Testis (tissue), 3 donors: ENCODE results near the gene ICAM4. TPM values are rescaled to one million over a fixed set of nuclear protein-coding genes. Genes with fewer than 3 reads are reported as not detected.

Experiments used
- DNase-seq: peaks from one replicate; pipeline ENCODE4 v3.0.0-alpha.2; 2019
- H3K27ac ChIP-seq, 2 donors: fragments of 200-600 bp; sonication (generic); one replicate each; pipeline ENCODE4 v1.5.1; 2019
- H3K27me3 ChIP-seq: fragments of 200-600 bp; sonication (generic); one replicate; pipeline ENCODE4 v1.5.1; 2019
- H3K36me3 ChIP-seq: fragments of 200-600 bp; sonication (generic); one replicate; pipeline ENCODE4 v1.5.1; 2017; ENCODE audit warnings: low read depth; ENCODE audit errors: missing control alignments
- H3K4me1 ChIP-seq: fragments of 200-600 bp; sonication (generic); one replicate; pipeline ENCODE4 v1.5.1; 2019
- H3K4me3 ChIP-seq, 2 donors: fragments of 200-600 bp; sonication (generic); one replicate each; pipeline ENCODE4 v1.5.1; 2017 to 2019
- H3K9me3 ChIP-seq: fragments of 200-600 bp; sonication (generic); one replicate; pipeline ENCODE4 v1.5.1; 2017
- POLR2A ChIP-seq: fragments of 450-650 bp; IDR thresholded peaks from one replicate; pipeline ENCODE4 v1.6.1; 2017; ENCODE audit warnings: antibody characterized with exemption, mild to moderate bottlenecking, moderate library complexity
- WGBS, 2 donors: methylation state at CpG; one replicate each; pipeline ENCODE4 v1.1.5; 2018; 5-methylcytosine and 5-hydroxymethylcytosine counted together
- intact Hi-C: fragments of 100-400 bp; cut with DNase I; formaldehyde crosslinking; loops from one replicate; pipeline ENCODE4 v1.15.1; 2023; ENCODE audit warnings: low total_unique reads
- polyA plus RNA-seq: library from polyadenylated mRNA; stranded (reverse); fragments of 350-450 nt; fragmentation: Illumina TruSeq; extraction: RNeasy Lipid Tissue Mini Kit (QIAGEN cat#74804); gene quantifications from one replicate; pipeline ENCODE4 v1.2.3, GENCODE V29; 2014; ENCODE audit warnings: low read depth, low replicate concordance; ENCODE audit not compliant: insufficient read depth
- total RNA-seq, 2 donors: library from RNA; depleted of rRNA; stranded (reverse); fragments of >200 nt; gene quantifications; one replicate each; pipeline ENCODE4 v1.2.3, GENCODE V29; 2016
- TF ChIP-seq, protein P1 (sequence below), 3 experiments: fragments of 450-650 bp in 2 of 3; fragments of 200-600 bp in 1 of 3; sonication (generic) in 1 of 3; IDR thresholded peaks; one replicate each; pipeline ENCODE4 v1.5.1; 2016 to 2019; ENCODE audit warnings: antibody characterized with exemption in 3 of 3, mild to moderate bottlenecking in 2 of 3, moderate library complexity in 1 of 3

Gene ICAM4
- total and polyA plus RNA-seq, 3 donors from 2014 or later: 0.25 to 0.47 (median 0.28) TPM

GRCh38 chr19:10309423-10309822 is 22.7 kb downstream of the ICAM4 start, which contains the start of gene ZGLP1:
Gene ZGLP1 (minus strand): TSS chr19:10309815.
- no peaks in the 10 kb centered on the region for H3K36me3 ChIP-seq

DNA sequence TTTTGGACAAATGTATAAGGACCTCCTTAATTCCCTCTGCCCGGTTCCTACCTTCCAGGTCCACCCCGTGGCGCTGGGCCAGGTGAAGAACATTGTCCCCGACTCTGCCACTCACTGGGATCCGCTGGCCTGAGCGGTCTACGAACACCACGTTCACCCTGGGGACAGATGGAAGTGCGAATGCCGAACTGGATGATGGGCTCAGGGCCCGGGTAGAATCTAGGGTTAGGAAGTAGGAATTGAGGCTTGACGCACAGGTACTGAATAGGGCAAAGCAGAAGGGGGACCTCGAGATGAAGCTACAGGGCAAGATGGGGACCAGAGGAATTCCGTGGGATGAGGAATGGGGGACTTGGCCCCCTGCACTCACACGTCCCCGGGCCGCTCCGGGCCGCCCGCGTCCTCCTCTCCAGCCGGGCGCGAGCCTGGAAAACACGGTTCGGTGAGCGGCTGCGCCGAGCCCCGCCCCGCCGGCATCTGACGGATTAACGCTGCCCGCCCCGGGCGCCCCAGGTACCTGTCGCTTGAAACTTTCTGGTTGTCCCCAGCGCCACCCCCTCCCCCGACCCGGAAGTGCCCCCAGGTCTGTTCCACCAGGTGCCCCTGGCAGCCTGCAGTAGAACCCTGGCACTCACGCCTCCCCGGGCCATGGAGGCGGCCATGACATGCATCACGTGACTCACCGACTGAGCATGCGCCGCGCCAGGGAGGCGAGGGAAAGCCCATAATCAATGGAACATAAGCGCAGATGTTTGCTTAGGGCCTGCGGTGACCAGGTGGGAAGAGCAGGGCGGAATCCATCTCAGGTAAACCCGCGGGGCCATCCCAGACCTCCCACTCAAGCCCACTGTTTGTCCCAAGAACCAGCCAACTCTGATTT is 28.8 kb downstream of the ICAM4 start, which contains the start of gene FDX2:
Gene FDX2 (minus strand): TSS at position 681 of the 880 bp plus-strand sequence. CDS start 19 bp downstream, at position 662.
- H3K27me3 ChIP-seq: no peaks in the 10 kb centered on the region
- no peak for TF ChIP-seq POLR2A
- TF ChIP-seq, protein P1, sequence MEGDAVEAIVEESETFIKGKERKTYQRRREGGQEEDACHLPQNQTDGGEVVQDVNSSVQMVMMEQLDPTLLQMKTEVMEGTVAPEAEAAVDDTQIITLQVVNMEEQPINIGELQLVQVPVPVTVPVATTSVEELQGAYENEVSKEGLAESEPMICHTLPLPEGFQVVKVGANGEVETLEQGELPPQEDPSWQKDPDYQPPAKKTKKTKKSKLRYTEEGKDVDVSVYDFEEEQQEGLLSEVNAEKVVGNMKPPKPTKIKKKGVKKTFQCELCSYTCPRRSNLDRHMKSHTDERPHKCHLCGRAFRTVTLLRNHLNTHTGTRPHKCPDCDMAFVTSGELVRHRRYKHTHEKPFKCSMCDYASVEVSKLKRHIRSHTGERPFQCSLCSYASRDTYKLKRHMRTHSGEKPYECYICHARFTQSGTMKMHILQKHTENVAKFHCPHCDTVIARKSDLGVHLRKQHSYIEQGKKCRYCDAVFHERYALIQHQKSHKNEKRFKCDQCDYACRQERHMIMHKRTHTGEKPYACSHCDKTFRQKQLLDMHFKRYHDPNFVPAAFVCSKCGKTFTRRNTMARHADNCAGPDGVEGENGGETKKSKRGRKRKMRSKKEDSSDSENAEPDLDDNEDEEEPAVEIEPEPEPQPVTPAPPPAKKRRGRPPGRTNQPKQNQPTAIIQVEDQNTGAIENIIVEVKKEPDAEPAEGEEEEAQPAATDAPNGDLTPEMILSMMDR (IDR thresholded peaks at IDR 0.05): peak in 1 of 3 experiments; percentile 16
- peak within 1 kb of the TSS; percentile 70 to 76 for H3K27ac ChIP-seq
- no peaks in the 10 kb centered on the region for H3K9me3 ChIP-seq
- peaks cover 14% of the 10 kb centered on the region for H3K4me1 ChIP-seq
- peak; percentile 92 for DNase-seq
- H3K36me3 ChIP-seq: no peaks in the 10 kb centered on the region
- WGBS, 2 donors: 1% methylated on average over 41 to 55 of the region's 55 CpGs
- H3K4me3 ChIP-seq: peak within 1 kb of the TSS; percentile 71 to 96
- intact Hi-C loops: loop anchor here (5.0 kb wide), 1 partner anchor 43 kb away; the partner anchor contains the start of gene ICAM1

More at GRCh38 chr19:10309423-10309822, 22.7 kb downstream of the ICAM4 start, which contains the start of gene ZGLP1:
- peak within 1 kb of the TSS; percentile 1 to 48 for H3K4me3 ChIP-seq
- H3K27me3 ChIP-seq: no peaks in the 10 kb centered on the region
- H3K27ac ChIP-seq: no peak within 1 kb of the TSS
- H3K9me3 ChIP-seq: no peaks in the 10 kb centered on the region
- WGBS, 2 donors: 65 to 81% methylated on average over 12 to 24 of the region's 24 CpGs
- no peak for DNase-seq
- H3K4me1 ChIP-seq: no peaks in the 10 kb centered on the region
- intact Hi-C loops: no loop called here
- no peak for TF ChIP-seq POLR2A
- TF ChIP-seq, protein P1 (IDR thresholded peaks at IDR 0.05): no peak

DNA sequence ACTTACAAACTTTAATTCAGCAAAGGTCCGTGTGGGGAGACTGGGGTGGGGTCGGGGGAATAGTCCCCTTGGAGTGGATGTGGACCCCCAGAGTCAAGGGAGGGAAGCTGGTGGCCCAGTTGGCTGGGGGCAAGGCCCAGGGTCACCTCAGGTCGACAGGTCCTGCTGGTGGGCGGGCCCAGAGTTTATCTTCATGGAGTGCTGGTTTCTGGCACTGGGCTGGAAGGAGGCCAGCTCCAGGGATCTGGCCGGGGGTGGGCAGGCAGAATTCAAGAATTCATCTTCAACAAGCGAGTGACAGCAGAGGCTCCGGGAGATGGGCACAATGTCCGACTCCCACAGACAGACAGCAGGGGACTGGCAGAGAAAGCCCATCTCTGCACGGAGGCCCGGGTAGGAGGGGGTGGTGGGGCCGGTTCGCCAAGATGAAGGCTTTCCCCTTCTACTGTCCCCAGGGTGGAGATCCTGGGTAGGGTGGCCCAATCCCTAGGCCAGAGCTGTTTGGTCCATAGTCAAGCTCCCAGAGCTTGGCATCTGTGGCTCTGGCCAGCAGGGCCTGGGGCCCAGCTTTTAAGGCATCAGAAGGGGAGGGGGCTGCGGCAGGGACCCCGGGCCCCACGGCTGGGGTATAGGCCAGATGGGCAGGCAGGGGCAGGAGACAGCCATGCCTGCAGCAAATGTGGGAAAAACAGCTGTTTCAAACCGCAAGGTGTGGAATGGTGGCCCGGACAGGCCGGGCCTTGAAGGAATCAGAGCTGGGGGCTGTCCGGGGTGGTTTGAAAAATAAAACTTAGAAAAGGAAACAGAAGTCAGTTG is 29.7 kb downstream of the ICAM4 start:
- peak; percentile 51 for DNase-seq
- peak overlapping the region in 1 of 2 donors; percentile 96 for H3K4me3 ChIP-seq
- 37 to 55% methylated on average over 14 to 19 of the region's 19 CpGs for WGBS, 2 donors
- no peaks in the 10 kb centered on the region for H3K27me3 ChIP-seq
- no peaks in the 10 kb centered on the region for H3K9me3 ChIP-seq
- peak overlapping the region in 1 of 2 donors; percentile 76 for H3K27ac ChIP-seq
- H3K36me3 ChIP-seq: no peaks in the 10 kb centered on the region
- H3K4me1 ChIP-seq: peaks cover 14% of the 10 kb centered on the region
- intact Hi-C loops: loop anchor here (5.0 kb wide), 1 partner anchor 44 kb away; the partner anchor contains the start of gene ICAM1
- TF ChIP-seq, protein P1 (IDR thresholded peaks at IDR 0.05): no peak
- TF ChIP-seq POLR2A: no peak

DNA sequence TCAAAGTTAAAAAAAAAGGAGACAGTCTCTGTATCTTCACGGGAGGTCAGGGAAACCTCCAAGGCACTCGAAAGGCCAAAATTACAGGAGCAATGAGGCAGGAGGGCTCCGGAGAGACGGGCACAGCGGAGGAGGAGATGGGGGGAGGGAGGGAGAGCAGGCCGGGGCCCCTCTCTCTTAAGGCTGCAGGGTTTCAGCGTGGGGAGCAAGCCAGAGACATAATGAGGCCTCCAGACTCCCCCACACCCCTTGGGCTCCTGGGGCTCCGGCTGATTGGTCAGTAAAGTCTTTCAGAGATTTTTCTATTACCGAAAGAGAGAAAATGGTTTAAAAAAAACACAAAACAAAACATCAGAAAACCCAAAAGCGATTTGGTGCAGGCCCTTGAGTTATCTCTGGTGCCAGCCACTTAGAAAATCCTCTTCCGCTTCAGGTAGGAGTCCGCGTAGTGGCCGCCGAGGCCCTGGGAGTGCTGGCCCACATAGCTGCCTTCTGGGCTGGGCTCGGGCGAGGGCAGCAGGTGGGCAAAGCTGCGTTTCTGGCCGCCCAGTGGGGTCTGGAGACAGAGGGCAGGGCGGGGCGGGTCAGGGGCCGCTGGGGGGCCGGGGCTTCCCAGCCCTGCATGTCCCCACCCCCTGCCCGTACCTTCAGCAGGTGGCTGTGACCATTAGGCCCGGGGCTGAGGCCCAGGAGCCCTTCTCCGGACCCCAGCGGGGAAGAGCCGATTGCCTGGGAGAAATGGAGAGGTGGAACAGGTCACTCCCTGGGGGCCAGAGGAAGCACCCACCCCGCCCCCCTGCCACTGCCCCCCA is 30.5 kb downstream of the ICAM4 start:
- no peak overlapping the region for H3K27ac ChIP-seq
- H3K4me1 ChIP-seq: peaks cover 14% of the 10 kb centered on the region
- no peaks in the 10 kb centered on the region for H3K27me3 ChIP-seq
- WGBS, 2 donors: 66 to 76% methylated on average over 17 to 29 of the region's 29 CpGs
- H3K36me3 ChIP-seq: no peaks in the 10 kb centered on the region
- intact Hi-C loops: loop anchor here (5.0 kb wide), 1 partner anchor 45 kb away; the partner anchor contains the start of gene ICAM1
- TF ChIP-seq POLR2A: no peak
- TF ChIP-seq, protein P1 (IDR thresholded peaks at IDR 0.05): no peak
- no peak for DNase-seq
- no peak overlapping the region for H3K4me3 ChIP-seq
- H3K9me3 ChIP-seq: no peaks in the 10 kb centered on the region
